Measurements from ENCODE around the gene SHISA8. TPM values are rescaled to one million over a fixed set of nuclear protein-coding genes. Genes with fewer than 3 reads are reported as not detected.
"Not testable (repeated sequence)": the region's sequence is repeated elsewhere in the genome, so short reads cannot be mapped to it uniquely, and the experiment has no call there.

SHISA8 gene
- polyA plus RNA-seq, 3 donors, result 0.22 to 0.42 (median 0.25) TPM

- DNase-seq (ENCODE audit: low read depth in 3 of 3, low spot score in 2 of 3), result no peak
Measured at GRCh38 chr22:41900652-41901312, 14.1 kb downstream of the SHISA8 start.

GRCh38 chr22:41899992-41900651 lies 14.8 kb downstream of the SHISA8 start:
- no peak for DNase-seq (ENCODE audit: low read depth in 3 of 3, low spot score in 2 of 3)

GRCh38 chr22:41899110-41899509 lies 15.8 kb downstream of the SHISA8 start:
- DNase-seq (ENCODE audit: low read depth in 3 of 3, low spot score in 2 of 3), result no peak

- no peak for DNase-seq (ENCODE audit: low read depth in 3 of 3, low spot score in 2 of 3)
Measured at GRCh38 chr22:41898645-41899044, 16.2 kb downstream of the SHISA8 start.

- DNase-seq (ENCODE audit: low read depth in 3 of 3, low spot score in 2 of 3), result no peak
Measured at GRCh38 chr22:41893591-41894375, 21.1 kb downstream of the SHISA8 start.

GRCh38 chr22:41892721-41893120 lies 22.2 kb downstream of the SHISA8 start:
- DNase-seq (ENCODE audit: low read depth in 3 of 3, low spot score in 2 of 3), result no peak

- no peak for DNase-seq (ENCODE audit: low read depth in 3 of 3, low spot score in 2 of 3)
Measured at GRCh38 chr22:41891407-41891806, 23.5 kb downstream of the SHISA8 start.

- DNase-seq (ENCODE audit: low read depth in 3 of 3, low spot score in 2 of 3), result no peak
Measured at GRCh38 chr22:41888627-41889200, 26.2 kb downstream of the SHISA8 start.

GRCh38 chr22:41885516-41885915 lies 29.4 kb downstream of the SHISA8 start:
- no peak for DNase-seq (ENCODE audit: low read depth in 3 of 3, low spot score in 2 of 3)

- DNase-seq (ENCODE audit: low read depth in 3 of 3, low spot score in 2 of 3), result no peak
Measured at GRCh38 chr22:41885116-41885515, 29.8 kb downstream of the SHISA8 start.

GRCh38 chr22:41883400-41883799 lies 31.5 kb downstream of the SHISA8 start:
- DNase-seq (ENCODE audit: low read depth in 3 of 3, low spot score in 2 of 3), result no peak

- no peak for DNase-seq (ENCODE audit: low read depth in 3 of 3, low spot score in 2 of 3)
Measured at GRCh38 chr22:41880653-41881052, 34.2 kb downstream of the SHISA8 start.

- no peak for DNase-seq (ENCODE audit: low read depth in 3 of 3, low spot score in 2 of 3)
Measured at GRCh38 chr22:41876675-41877074, 38.2 kb downstream of the SHISA8 start.

- no peak for DNase-seq (ENCODE audit: low read depth in 3 of 3, low spot score in 2 of 3)
Measured at GRCh38 chr22:41876275-41876674, 38.6 kb downstream of the SHISA8 start.

- DNase-seq (ENCODE audit: low read depth in 3 of 3, low spot score in 2 of 3), result no peak
Measured at GRCh38 chr22:41875531-41876270, 39.2 kb downstream of the SHISA8 start.

- no peak for DNase-seq (ENCODE audit: low read depth in 3 of 3, low spot score in 2 of 3)
Measured at GRCh38 chr22:41874090-41874489, 40.8 kb downstream of the SHISA8 start.

GRCh38 chr22:41873391-41873790 lies 41.5 kb downstream of the SHISA8 start:
- DNase-seq (ENCODE audit: low read depth in 3 of 3, low spot score in 2 of 3), result no peak

- no peak for DNase-seq (ENCODE audit: low read depth in 3 of 3, low spot score in 2 of 3)
Measured at GRCh38 chr22:41870786-41871185, 44.1 kb downstream of the SHISA8 start.

GRCh38 chr22:41870081-41870480 lies 44.8 kb downstream of the SHISA8 start:
- DNase-seq (ENCODE audit: low read depth in 3 of 3, low spot score in 2 of 3), result not testable (repeated sequence)

GRCh38 chr22:41868556-41868955 lies 46.3 kb downstream of the SHISA8 start:
- DNase-seq (ENCODE audit: low read depth in 3 of 3, low spot score in 2 of 3), result no peak

GRCh38 chr22:41863472-41863871 lies 51.4 kb downstream of the SHISA8 start:
- no peak for DNase-seq (ENCODE audit: low read depth in 3 of 3, low spot score in 2 of 3)

Data from right renal cortex interstitium (tissue), 3 donors.